ENCODE data around the gene HHATL. TPM values are rescaled to one million over a fixed set of nuclear protein-coding genes. Genes with fewer than 3 reads are reported as not detected.

The HHATL gene
- total RNA-seq (not detected), polyA plus RNA-seq (under 1 TPM in 2 of 3 donors, not detected in 1; 0.13 to 0.42 TPM)
- long read RNA-seq, donor 1: 0 reads
- long read RNA-seq, donor 2: 0 reads

- Histone ChIP-seq H3K36me3 (no peaks in the 10 kb centered on the region), H3K27ac (no peak within 1 kb of the TSS), H3K9me3 (no peaks in the 10 kb centered on the region), H3K27me3 (replicated peaks in 1 of 7) (peaks cover 0 to 35% (median 3%) of the 10 kb centered on the region in 7 donors), H3K4me1 (peaks cover 0 to 6% (median 0%) of the 10 kb centered on the region in 6 donors), H3K4me3 (no peak within 1 kb of the TSS)
- WGBS, 5 donors: 66 to 70% (median 68%) methylated on average over 15 to 21 of the region's 21 CpGs
- intact Hi-C loops (cut with DNase I; ENCODE audit: low total_unique reads): no loop called here
- no peak for DNase-seq
- no peak for TF ChIP-seq CTCF (IDR thresholded peaks at IDR 0.05 in 8 of 11, conservative IDR thresholded peaks at IDR 0.05 in 3 of 11)
- TF ChIP-seq POLR2A (IDR thresholded peaks at IDR 0.05): no peak
- no peak for TF ChIP-seq POLR2AphosphoS5 (IDR thresholded peaks at IDR 0.05)
These were observed at the start of gene HHATL for GRCh38 chr3:42702066-42702951. Gene HHATL, minus strand, starts transcription at chr3:42702798. Its CDS starts 1,972 bp downstream, at chr3:42700826.

GRCh38 chr3:42751609-42752008, 49.0 kb upstream of the HHATL start:
- H3K9me3 ChIP-seq: no peaks in the 10 kb centered on the region
- WGBS, 5 donors: 83 to 96% (median 86%) methylated on average over 7 to 9 of the region's 9 CpGs
- H3K27me3 ChIP-seq (replicated peaks in 1 of 7): no peaks in the 10 kb centered on the region
- H3K4me3 ChIP-seq: no peak overlapping the region
- DNase-seq: peak; percentile 65
- no peak overlapping the region for H3K27ac ChIP-seq
- intact Hi-C loops (cut with DNase I; ENCODE audit: low total_unique reads): no loop called here
- H3K36me3 ChIP-seq: peaks cover 0 to 7% (median 0%) of the 10 kb centered on the region in 6 donors
- H3K4me1 ChIP-seq: peaks cover 0 to 14% (median 0%) of the 10 kb centered on the region in 6 donors
- TF ChIP-seq CTCF (IDR thresholded peaks at IDR 0.05 in 8 of 11, conservative IDR thresholded peaks at IDR 0.05 in 3 of 11) (no peak), POLR2A (IDR thresholded peaks at IDR 0.05) (no peak), POLR2AphosphoS5 (IDR thresholded peaks at IDR 0.05) (no peak)

GRCh38 chr3:42750834-42751233, 48.2 kb upstream of the HHATL start:
- peak; percentile 56 for DNase-seq
- Histone ChIP-seq H3K4me3 (no peak overlapping the region), H3K36me3 (peaks cover 0 to 7% (median 0%) of the 10 kb centered on the region in 6 donors), H3K27ac (no peak overlapping the region), H3K9me3 (no peaks in the 10 kb centered on the region), H3K4me1 (peaks cover 0 to 14% (median 0%) of the 10 kb centered on the region in 6 donors), H3K27me3 (replicated peaks in 1 of 7) (no peaks in the 10 kb centered on the region)
- 60 to 93% (median 91%) methylated on average over 1 to 7 of the region's 7 CpGs for WGBS, 5 donors
- intact Hi-C loops (cut with DNase I; ENCODE audit: low total_unique reads): no loop called here
- TF ChIP-seq POLR2A (IDR thresholded peaks at IDR 0.05) (no peak), CTCF (IDR thresholded peaks at IDR 0.05 in 8 of 11, conservative IDR thresholded peaks at IDR 0.05 in 3 of 11) (no peak), POLR2AphosphoS5 (IDR thresholded peaks at IDR 0.05) (no peak)

GRCh38 chr3:42749753-42750231, 47.2 kb upstream of the HHATL start:
- Histone ChIP-seq H3K4me1 (peaks cover 0 to 14% (median 0%) of the 10 kb centered on the region in 6 donors), H3K27ac (no peak overlapping the region), H3K9me3 (no peaks in the 10 kb centered on the region), H3K4me3 (no peak overlapping the region), H3K36me3 (peaks cover 0 to 7% (median 0%) of the 10 kb centered on the region in 6 donors), H3K27me3 (replicated peaks in 1 of 7) (no peaks in the 10 kb centered on the region)
- DNase-seq: peak; percentile 63
- intact Hi-C loops (cut with DNase I; ENCODE audit: low total_unique reads): loop anchor here (10.0 kb wide), 2 partner anchors 95 to 175 kb away; partner anchors contain the start of gene ZBTB47
- 64 to 73% (median 67%) methylated on average over 10 of the region's 10 CpGs for WGBS, 5 donors
- TF ChIP-seq CTCF (IDR thresholded peaks at IDR 0.05 in 8 of 11, conservative IDR thresholded peaks at IDR 0.05 in 3 of 11): peak in 4 of 11 experiments; percentile 22 to 52 (median 33)
- TF ChIP-seq POLR2AphosphoS5 (IDR thresholded peaks at IDR 0.05): no peak
